Cardiac fibroblast (primary cell): ENCODE measurements around the gene SLC26A9.

Source experiments
- DNase-seq, 2 donors: peaks; one replicate each; pipeline versions ENCODE4 v3.0.0 to v3.0.0-alpha.2; 2010; ENCODE audit warnings: low read depth in 2 of 2
- H3K4me3 ChIP-seq, 2 donors: replicated peaks in 1 of 2; 1 replicate in 1 of 2; 2 replicates in 1 of 2; pipeline ENCODE4 v1.5.1; 2011; ENCODE audit warnings: low read depth in 2 of 2, low read length in 2 of 2, mild to moderate bottlenecking in 2 of 2, moderate library complexity in 1 of 2
- CTCF ChIP-seq: IDR thresholded peaks from one replicate; pipeline ENCODE4 v1.5.1; 2011; ENCODE audit warnings: low read depth, mild to moderate bottlenecking, low read length, inconsistent platforms

Gene SLC26A9

GRCh38 chr1:205959789-205960188 lies 16.5 kb upstream of the SLC26A9 start:
- TF ChIP-seq CTCF = no peak
- no peak overlapping the region for H3K4me3 ChIP-seq
- no peak for DNase-seq

GRCh38 chr1:205955499-205955898 lies 12.2 kb upstream of the SLC26A9 start:
- H3K4me3 ChIP-seq = no peak overlapping the region
- TF ChIP-seq CTCF = no peak
- DNase-seq = no peak

GRCh38 chr1:205954819-205955404 lies 11.7 kb upstream of the SLC26A9 start:
- DNase-seq = no peak
- no peak for TF ChIP-seq CTCF
- no peak overlapping the region for H3K4me3 ChIP-seq

- no peak for TF ChIP-seq CTCF
- DNase-seq = no peak
- H3K4me3 ChIP-seq = no peak overlapping the region
Measured at GRCh38 chr1:205951746-205952145, 8.5 kb upstream of the SLC26A9 start.

- DNase-seq = peak; percentile 35 to 71
- TF ChIP-seq CTCF = no peak
- no peak overlapping the region for H3K4me3 ChIP-seq
Measured at GRCh38 chr1:205950826-205951549, 7.7 kb upstream of the SLC26A9 start.

- no peak overlapping the region for H3K4me3 ChIP-seq
- peak; percentile 63 to 74 for DNase-seq
- TF ChIP-seq CTCF = no peak
Measured at GRCh38 chr1:205950280-205950679, 7.0 kb upstream of the SLC26A9 start.
